ENCODE data around the gene CAMK4.
"Not testable (repeated sequence)": the region's sequence is repeated elsewhere in the genome, so short reads cannot be mapped to it uniquely, and the experiment has no call there.

CAMK4 gene

DNA sequence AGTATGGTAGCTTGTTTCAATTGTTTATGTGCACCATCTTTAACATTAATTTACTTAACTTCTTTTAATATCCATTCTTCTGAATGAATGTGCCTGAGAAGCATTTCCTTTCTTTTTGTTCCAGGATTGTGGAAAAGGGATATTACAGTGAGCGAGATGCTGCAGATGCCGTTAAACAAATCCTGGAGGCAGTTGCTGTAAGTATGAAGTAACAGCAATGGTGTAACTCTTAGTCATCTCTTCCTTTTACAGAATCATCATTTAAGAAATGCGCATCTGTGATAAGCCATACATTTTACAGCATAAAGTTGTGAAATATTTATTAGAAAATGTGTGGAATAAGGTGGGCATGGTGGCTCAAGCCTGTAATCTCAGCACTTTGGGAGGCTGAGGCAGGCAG is 170.4 kb downstream of the CAMK4 start:
- DNase-seq (ENCODE audit: low read depth): peak; percentile 76
- H3K4me3 ChIP-seq (ENCODE audit: control insufficient read depth, low read depth, low read length): no peak overlapping the region
- no peak for TF ChIP-seq CTCF (conservative IDR thresholded peaks at IDR 0.05; ENCODE audit: control insufficient read depth, insufficient read depth, low read depth, low read length)

DNA sequence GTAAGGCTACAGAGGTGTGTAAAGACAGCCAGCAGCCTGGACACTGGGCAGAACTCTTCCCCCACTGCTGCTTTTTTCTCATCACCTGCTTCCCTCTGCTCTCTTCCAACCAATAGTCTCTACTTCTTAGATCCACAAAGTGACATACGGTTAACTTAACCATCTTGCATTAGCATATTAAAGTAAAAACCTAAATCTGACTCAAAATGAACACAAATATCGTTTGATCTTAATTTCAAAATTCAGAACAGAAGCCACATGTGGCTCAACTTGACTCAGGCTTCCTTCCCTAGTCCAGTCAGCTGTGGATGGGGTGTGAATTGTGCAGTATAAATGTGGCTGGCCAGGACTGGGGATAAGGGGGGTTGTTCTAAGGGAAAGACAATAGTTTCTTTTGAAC is 173.8 kb downstream of the CAMK4 start:
- no peak for TF ChIP-seq CTCF (conservative IDR thresholded peaks at IDR 0.05; ENCODE audit: control insufficient read depth, insufficient read depth, low read depth, low read length)
- DNase-seq (ENCODE audit: low read depth): no peak
- H3K4me3 ChIP-seq (ENCODE audit: control insufficient read depth, low read depth, low read length): no peak overlapping the region

DNA sequence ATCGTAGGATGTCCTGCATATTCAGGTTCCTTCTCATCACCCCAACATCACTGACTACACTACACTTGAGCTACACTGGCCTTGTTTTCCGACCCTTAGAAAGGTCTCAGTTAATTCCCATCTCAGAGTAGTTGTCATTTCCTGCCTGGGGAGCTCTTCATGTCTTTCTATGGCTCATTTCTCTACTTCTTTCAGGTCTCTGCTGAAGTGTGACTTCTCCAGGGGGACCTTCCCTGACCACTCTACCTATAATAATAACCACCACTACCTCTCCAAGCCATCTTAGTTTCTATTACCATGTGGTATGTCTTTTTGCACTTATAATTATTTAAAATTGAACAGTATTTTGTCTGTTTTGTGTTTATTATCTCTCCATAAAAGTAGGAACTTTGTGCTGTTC is 174.9 kb downstream of the CAMK4 start:
- no peak for TF ChIP-seq CTCF (conservative IDR thresholded peaks at IDR 0.05; ENCODE audit: control insufficient read depth, insufficient read depth, low read depth, low read length)
- DNase-seq (ENCODE audit: low read depth): no peak
- no peak overlapping the region for H3K4me3 ChIP-seq (ENCODE audit: control insufficient read depth, low read depth, low read length)

DNA sequence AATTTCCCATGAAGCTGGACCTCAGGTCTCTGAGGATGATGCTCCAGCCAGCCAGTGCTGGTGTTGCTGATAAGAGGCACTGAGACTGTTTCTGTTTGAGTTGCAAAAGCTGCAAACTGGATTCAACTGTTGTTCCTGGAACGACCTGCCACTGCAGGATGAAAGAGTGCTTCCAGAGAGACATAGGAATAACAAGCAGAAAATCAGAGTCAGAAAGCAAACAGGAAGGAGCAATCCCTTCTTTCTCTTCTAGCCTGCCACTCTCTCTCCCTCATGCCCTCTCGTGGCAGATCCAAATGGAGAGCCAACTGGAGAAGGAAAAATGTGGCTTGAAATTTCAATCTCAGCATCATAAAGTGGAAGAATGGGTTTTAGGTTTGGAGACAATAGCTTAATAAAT is 177.7 kb downstream of the CAMK4 start:
- no peak overlapping the region for H3K4me3 ChIP-seq (ENCODE audit: control insufficient read depth, low read depth, low read length)
- peak; percentile 12 for TF ChIP-seq CTCF (conservative IDR thresholded peaks at IDR 0.05; ENCODE audit: control insufficient read depth, insufficient read depth, low read depth, low read length)
- no peak for DNase-seq (ENCODE audit: low read depth)

DNA sequence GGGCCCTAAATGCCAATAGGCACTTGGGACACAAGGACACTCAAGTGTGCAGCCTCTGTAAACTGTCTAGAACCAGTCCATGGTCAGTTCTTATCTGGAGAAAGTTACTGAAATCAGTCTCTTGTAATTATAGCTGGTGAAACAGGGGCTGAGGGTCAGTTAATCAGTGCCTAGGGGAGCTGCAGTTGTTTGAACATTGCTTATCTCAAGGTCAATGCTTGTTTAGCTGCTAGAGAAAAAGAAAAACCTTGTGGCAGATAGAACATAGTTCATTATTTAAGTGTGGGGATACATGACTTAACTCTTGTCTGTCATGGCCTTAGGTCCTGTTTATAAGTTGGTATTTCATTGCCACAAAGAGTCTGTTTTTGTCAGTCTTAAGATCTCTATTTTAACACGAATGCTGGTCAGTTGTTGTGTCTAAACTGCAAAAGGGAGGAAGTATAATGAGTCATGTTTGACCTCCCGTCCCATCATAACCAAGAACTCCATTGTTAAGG is 180.1 kb downstream of the CAMK4 start:
- no peak for TF ChIP-seq CTCF (conservative IDR thresholded peaks at IDR 0.05; ENCODE audit: control insufficient read depth, insufficient read depth, low read depth, low read length)
- no peak for DNase-seq (ENCODE audit: low read depth)
- H3K4me3 ChIP-seq (ENCODE audit: control insufficient read depth, low read depth, low read length): no peak overlapping the region

- no peak for TF ChIP-seq CTCF (conservative IDR thresholded peaks at IDR 0.05; ENCODE audit: control insufficient read depth, insufficient read depth, low read depth, low read length)
- DNase-seq (ENCODE audit: low read depth): no peak
These were observed 183.4 kb downstream of the CAMK4 start for GRCh38 chr5:111407562-111407961.

GRCh38 chr5:111408817-111409216 is 184.6 kb downstream of the CAMK4 start:
- no peak for DNase-seq (ENCODE audit: low read depth)
- no peak overlapping the region for H3K4me3 ChIP-seq (ENCODE audit: control insufficient read depth, low read depth, low read length)
- TF ChIP-seq CTCF (conservative IDR thresholded peaks at IDR 0.05; ENCODE audit: control insufficient read depth, insufficient read depth, low read depth, low read length): no peak

More at GRCh38 chr5:111407562-111407961, 183.4 kb downstream of the CAMK4 start:
- no peak overlapping the region for H3K4me3 ChIP-seq (ENCODE audit: control insufficient read depth, low read depth, low read length)

DNA sequence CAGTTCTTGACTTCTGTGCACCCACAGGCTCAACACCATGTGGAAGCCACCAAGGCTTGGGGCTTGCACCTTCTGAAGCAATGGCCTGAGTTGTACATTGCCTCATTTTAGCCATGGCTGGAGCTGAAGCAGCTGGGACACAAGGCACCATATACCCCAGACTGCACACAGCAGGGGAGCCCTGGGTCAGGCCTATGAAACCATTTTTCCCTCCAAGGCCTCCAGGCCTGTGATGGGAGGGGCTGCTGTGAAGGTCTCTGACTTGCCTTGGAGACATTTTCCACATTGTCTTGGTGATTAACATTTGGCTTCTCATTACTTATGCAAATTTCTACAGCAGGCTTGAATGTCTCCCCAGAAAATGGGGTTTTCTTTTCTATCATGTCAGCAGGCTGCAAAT is 185.1 kb downstream of the CAMK4 start:
- not testable (repeated sequence) for DNase-seq (ENCODE audit: low read depth)

GRCh38 chr5:111410067-111410466 is 185.9 kb downstream of the CAMK4 start:
- not testable (repeated sequence) for H3K4me3 ChIP-seq (ENCODE audit: control insufficient read depth, low read depth, low read length); DNase-seq (ENCODE audit: low read depth)

More for the DNA sequence above, 185.1 kb downstream of the CAMK4 start:
- not testable (repeated sequence) for H3K4me3 ChIP-seq (ENCODE audit: control insufficient read depth, low read depth, low read length)

All from fibroblast of mammary gland (primary cell).